AG10803 (cell line): ENCODE data around the gene ATG4B.
"Not testable (repeated sequence)": the region's sequence is repeated elsewhere in the genome, so short reads cannot be mapped to it uniquely, and the experiment has no call there.

ENCODE experiments used
- DNase-seq: peaks from one replicate; pipeline ENCODE4 v3.0.0; 2010; ENCODE audit warnings: low read depth
- H3K4me3 ChIP-seq: 2 replicates; pipeline ENCODE4 v1.5.1; 2011; ENCODE audit warnings: mild to moderate bottlenecking, low read length, control low read depth
- CTCF ChIP-seq: conservative IDR thresholded peaks from 2 replicates; pipeline ENCODE4 v1.5.1; 2011; ENCODE audit warnings: mild to moderate bottlenecking, low read length, control low read depth, inconsistent platforms

ATG4B gene

GRCh38 chr2:241659150-241659739 is 21.8 kb downstream of the ATG4B start:
- peak; percentile 76 for DNase-seq
- peak; percentile 81 for TF ChIP-seq CTCF
- H3K4me3 ChIP-seq, result no peak overlapping the region

- no peak for DNase-seq
- no peak for TF ChIP-seq CTCF
- H3K4me3 ChIP-seq, result no peak overlapping the region
Measured at GRCh38 chr2:241660593-241661213, 23.2 kb downstream of the ATG4B start.

GRCh38 chr2:241662731-241663130 is 25.2 kb downstream of the ATG4B start:
- H3K4me3 ChIP-seq, DNase-seq: not testable (repeated sequence)

- no peak overlapping the region for H3K4me3 ChIP-seq
- no peak for DNase-seq
- no peak for TF ChIP-seq CTCF
Measured at GRCh38 chr2:241665731-241666440, 28.4 kb downstream of the ATG4B start.

- H3K4me3 ChIP-seq, result no peak overlapping the region
- no peak for TF ChIP-seq CTCF
- DNase-seq, result no peak
Measured at GRCh38 chr2:241666627-241667400, 29.3 kb downstream of the ATG4B start.

GRCh38 chr2:241668354-241668753 is 30.9 kb downstream of the ATG4B start:
- DNase-seq, result no peak
- no peak for TF ChIP-seq CTCF
- H3K4me3 ChIP-seq, result no peak overlapping the region

GRCh38 chr2:241668839-241669238 is 31.3 kb downstream of the ATG4B start:
- TF ChIP-seq CTCF, result no peak
- no peak overlapping the region for H3K4me3 ChIP-seq
- DNase-seq, result no peak
